HG03520 (cell line): ENCODE data around the gene PKP3.
"Not testable (repeated sequence)": the region's sequence is repeated elsewhere in the genome, so short reads cannot be mapped to it uniquely, and the experiment has no call there.

ENCODE experiments used
- ATAC-seq: cut with Tn5 transposase; IDR thresholded peaks from one replicate; pipeline ENCODE4 v1.9.1; 2021; ENCODE audit warnings: mild to moderate bottlenecking, moderate library complexity; ENCODE audit not compliant: unreplicated experiment

Gene PKP3

GRCh38 chr11:408154-409007, 14.4 kb downstream of the PKP3 start:
- ATAC-seq, result no peak

GRCh38 chr11:409008-409599, 15.1 kb downstream of the PKP3 start:
- no peak for ATAC-seq

- no peak for ATAC-seq
Observed at GRCh38 chr11:409600-410483, 15.8 kb downstream of the PKP3 start.

- ATAC-seq, result not testable (repeated sequence)
Observed at GRCh38 chr11:410711-411110, 16.7 kb downstream of the PKP3 start.

GRCh38 chr11:411520-411919, 17.5 kb downstream of the PKP3 start:
- not testable (repeated sequence) for ATAC-seq

- ATAC-seq, result no peak
Observed at GRCh38 chr11:412641-413119, 18.7 kb downstream of the PKP3 start.

GRCh38 chr11:413120-414081, 19.4 kb downstream of the PKP3 start:
- no peak for ATAC-seq

GRCh38 chr11:414318-414857, 20.4 kb downstream of the PKP3 start:
- no peak for ATAC-seq

GRCh38 chr11:415640-416041, 21.6 kb downstream of the PKP3 start:
- no peak for ATAC-seq

- ATAC-seq, result no peak
Observed at GRCh38 chr11:416051-416756, 22.2 kb downstream of the PKP3 start.

- ATAC-seq, result no peak
Observed at GRCh38 chr11:416757-417621, 23.0 kb downstream of the PKP3 start.

GRCh38 chr11:417652-418342, 23.8 kb downstream of the PKP3 start:
- ATAC-seq, result no peak

- no peak for ATAC-seq
Observed at GRCh38 chr11:418343-419247, 24.6 kb downstream of the PKP3 start.

- no peak for ATAC-seq
Observed at GRCh38 chr11:419248-420005, 25.4 kb downstream of the PKP3 start.

- no peak for ATAC-seq
Observed at GRCh38 chr11:420054-420910, 26.3 kb downstream of the PKP3 start.
